ENCODE data around the gene KLHL30.

GRCh38 chr2:238162251-238162845 lies 23.9 kb downstream of the KLHL30 start:
- TF ChIP-seq POLR2A (IDR thresholded peaks at IDR 0.05) (no peak), CTCF (IDR thresholded peaks at IDR 0.05) (no peak), POLR2AphosphoS5 (IDR thresholded peaks at IDR 0.05) (no peak)

Measured in breast epithelium (tissue), 3 donors.